Gastroesophageal sphincter (tissue), 4 donors: ENCODE data around the gene CHST11. TPM values are rescaled to one million over a fixed set of nuclear protein-coding genes. Genes with fewer than 3 reads are reported as not detected.

Experiments used
- ATAC-seq: fragments of 150-250 bp; one replicate; pipeline ENCODE4 v1.9.1; 2016; ENCODE audit warnings: mild to moderate bottlenecking, moderate library complexity
- H3K27ac ChIP-seq, 4 donors: fragments of 200-600 bp; sonication (generic) in 3 of 4; 1 replicate in 3 of 4; 2 replicates in 1 of 4; pipeline ENCODE4 v1.5.1; 2016 to 2019
- H3K27me3 ChIP-seq: fragments of 200-600 bp; sonication (generic); one replicate; pipeline ENCODE4 v1.5.1; 2019
- H3K36me3 ChIP-seq, 2 donors: fragments of 200-600 bp; sonication (generic); one replicate each; pipeline ENCODE4 v1.5.1; 2019; ENCODE audit warnings: control low read depth in 1 of 2
- H3K4me1 ChIP-seq, 3 donors: fragments of 200-600 bp; sonication (generic); 1 replicate in 2 of 3; 2 replicates in 1 of 3; pipeline ENCODE4 v1.5.1; 2016 to 2019; ENCODE audit warnings: control low read depth in 2 of 3
- H3K4me3 ChIP-seq, 2 donors: fragments of 200-600 bp; sonication (generic); one replicate each; pipeline ENCODE4 v1.5.1; 2019; ENCODE audit warnings: mild to moderate bottlenecking in 1 of 2, moderate library complexity in 1 of 2
- H3K9me3 ChIP-seq, 3 donors: fragments of 200-600 bp; sonication (generic); one replicate each; pipeline ENCODE4 v1.5.1; 2017 to 2019; ENCODE audit warnings: control low read depth in 2 of 3
- EP300 ChIP-seq: sonication (generic); formaldehyde crosslinking; IDR thresholded peaks from one replicate; pipeline ENCODE4 v1.6.1; 2017; ENCODE audit warnings: antibody characterized with exemption, mild to moderate bottlenecking
- POLR2A ChIP-seq, 2 donors: fragments of 450-650 bp; IDR thresholded peaks; one replicate each; pipeline ENCODE4 v1.6.1; 2017; ENCODE audit warnings: antibody characterized with exemption in 2 of 2, mild to moderate bottlenecking in 2 of 2, moderate library complexity in 1 of 2
- POLR2AphosphoS5 ChIP-seq: sonication (generic); formaldehyde crosslinking; IDR thresholded peaks from one replicate; pipeline ENCODE4 v1.6.1; 2017; ENCODE audit warnings: antibody characterized with exemption
- WGBS, 2 donors: methylation state at CpG; one replicate each; pipeline ENCODE4 v1.1.5; 2018; ENCODE audit warnings: low coverage in 1 of 2; 5-methylcytosine and 5-hydroxymethylcytosine counted together
- total RNA-seq, 4 donors: library from RNA; depleted of rRNA; stranded (reverse); fragments of >200 nt; gene quantifications; one replicate each; pipeline ENCODE4 v1.1.0, GENCODE V29; 2016
- TF ChIP-seq, protein P1 (sequence below), 4 experiments: fragments of 200-600 bp in 2 of 4; fragments of 450-650 bp in 2 of 4; sonication (generic) in 1 of 4; IDR thresholded peaks; one replicate each; pipeline ENCODE4 v1.5.1; 2017 to 2019; ENCODE audit warnings: antibody characterized with exemption in 4 of 4, mild to moderate bottlenecking in 2 of 4, moderate library complexity in 2 of 4

The CHST11 gene
- total RNA-seq, 4 donors from 2014 or later, result 4.3 to 15.6 (median 11.0) TPM

DNA sequence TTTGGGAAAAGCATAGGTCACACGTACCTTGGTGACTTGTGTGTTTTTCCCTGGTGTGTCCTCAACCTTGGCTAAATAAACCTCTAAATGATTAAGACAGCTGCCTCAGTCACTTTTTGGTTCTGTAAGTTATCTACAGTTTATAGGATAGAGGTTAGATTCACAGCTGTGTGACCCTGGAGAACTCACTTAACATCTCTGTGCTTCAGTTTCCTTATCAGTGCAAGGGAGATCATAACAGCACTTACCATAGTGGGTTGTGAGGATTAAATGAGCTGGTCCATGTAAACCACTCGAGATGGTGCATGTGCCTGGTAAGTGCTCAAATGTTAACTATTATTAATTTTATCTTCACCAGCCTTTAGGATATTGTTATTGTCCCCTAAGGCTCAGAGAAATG, 35.4 kb upstream of the CHST11 start:
- Histone ChIP-seq H3K9me3 (no peaks in the 10 kb centered on the region), H3K4me3 (no peak overlapping the region), H3K27ac (no peak overlapping the region), H3K4me1 (no peaks in the 10 kb centered on the region), H3K36me3 (no peaks in the 10 kb centered on the region), H3K27me3 (no peaks in the 10 kb centered on the region)
- TF ChIP-seq EP300 (no peak), POLR2A (IDR thresholded peaks at IDR 0.05) (no peak), POLR2AphosphoS5 (no peak)
- TF ChIP-seq, protein P1, sequence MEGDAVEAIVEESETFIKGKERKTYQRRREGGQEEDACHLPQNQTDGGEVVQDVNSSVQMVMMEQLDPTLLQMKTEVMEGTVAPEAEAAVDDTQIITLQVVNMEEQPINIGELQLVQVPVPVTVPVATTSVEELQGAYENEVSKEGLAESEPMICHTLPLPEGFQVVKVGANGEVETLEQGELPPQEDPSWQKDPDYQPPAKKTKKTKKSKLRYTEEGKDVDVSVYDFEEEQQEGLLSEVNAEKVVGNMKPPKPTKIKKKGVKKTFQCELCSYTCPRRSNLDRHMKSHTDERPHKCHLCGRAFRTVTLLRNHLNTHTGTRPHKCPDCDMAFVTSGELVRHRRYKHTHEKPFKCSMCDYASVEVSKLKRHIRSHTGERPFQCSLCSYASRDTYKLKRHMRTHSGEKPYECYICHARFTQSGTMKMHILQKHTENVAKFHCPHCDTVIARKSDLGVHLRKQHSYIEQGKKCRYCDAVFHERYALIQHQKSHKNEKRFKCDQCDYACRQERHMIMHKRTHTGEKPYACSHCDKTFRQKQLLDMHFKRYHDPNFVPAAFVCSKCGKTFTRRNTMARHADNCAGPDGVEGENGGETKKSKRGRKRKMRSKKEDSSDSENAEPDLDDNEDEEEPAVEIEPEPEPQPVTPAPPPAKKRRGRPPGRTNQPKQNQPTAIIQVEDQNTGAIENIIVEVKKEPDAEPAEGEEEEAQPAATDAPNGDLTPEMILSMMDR (IDR thresholded peaks at IDR 0.05), result no peak
- WGBS, 2 donors, result 76 to 80% methylated on average over 1 to 2 of the region's 2 CpGs
- no peak for ATAC-seq

GRCh38 chr12:104422441-104422840, 34.3 kb upstream of the CHST11 start:
- Histone ChIP-seq H3K4me1 (no peaks in the 10 kb centered on the region), H3K36me3 (no peaks in the 10 kb centered on the region), H3K9me3 (no peaks in the 10 kb centered on the region), H3K27ac (no peak overlapping the region), H3K27me3 (no peaks in the 10 kb centered on the region), H3K4me3 (no peak overlapping the region)
- 53 to 71% methylated on average over 1 of the region's 1 CpG for WGBS, 2 donors
- ATAC-seq, result no peak
- TF ChIP-seq POLR2A (IDR thresholded peaks at IDR 0.05) (no peak), POLR2AphosphoS5 (no peak), EP300 (no peak)
- TF ChIP-seq, protein P1 (IDR thresholded peaks at IDR 0.05), result no peak

DNA sequence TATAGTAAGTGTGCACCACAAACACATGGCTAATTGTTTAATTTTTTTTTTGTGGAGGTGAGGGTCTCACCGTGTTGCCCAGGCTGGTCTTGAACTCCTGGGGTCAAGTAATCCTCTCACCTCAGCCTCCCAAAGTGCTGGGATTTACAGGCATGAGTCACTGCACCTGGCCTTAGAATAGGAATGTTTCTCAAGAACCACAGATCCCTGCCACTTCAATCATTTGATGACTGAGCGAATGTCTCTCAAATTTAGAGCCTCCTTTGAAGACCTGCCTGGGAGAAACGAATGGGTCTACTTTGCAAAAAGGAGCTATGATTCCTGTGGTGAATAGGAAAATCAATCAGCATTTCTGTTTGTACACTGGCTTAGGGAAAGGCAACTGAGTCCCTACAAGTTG, 33.5 kb upstream of the CHST11 start:
- H3K4me1 ChIP-seq, result no peaks in the 10 kb centered on the region
- WGBS, 2 donors, result 76 to 90% methylated on average over 2 of the region's 3 CpGs
- H3K36me3 ChIP-seq, result no peaks in the 10 kb centered on the region
- no peaks in the 10 kb centered on the region for H3K9me3 ChIP-seq
- H3K4me3 ChIP-seq, result no peak overlapping the region
- no peak for TF ChIP-seq POLR2AphosphoS5
- TF ChIP-seq, protein P1 (IDR thresholded peaks at IDR 0.05), result no peak
- TF ChIP-seq POLR2A (IDR thresholded peaks at IDR 0.05), result no peak
- no peak for TF ChIP-seq EP300
- ATAC-seq, result no peak
- no peak overlapping the region for H3K27ac ChIP-seq
- no peaks in the 10 kb centered on the region for H3K27me3 ChIP-seq

DNA sequence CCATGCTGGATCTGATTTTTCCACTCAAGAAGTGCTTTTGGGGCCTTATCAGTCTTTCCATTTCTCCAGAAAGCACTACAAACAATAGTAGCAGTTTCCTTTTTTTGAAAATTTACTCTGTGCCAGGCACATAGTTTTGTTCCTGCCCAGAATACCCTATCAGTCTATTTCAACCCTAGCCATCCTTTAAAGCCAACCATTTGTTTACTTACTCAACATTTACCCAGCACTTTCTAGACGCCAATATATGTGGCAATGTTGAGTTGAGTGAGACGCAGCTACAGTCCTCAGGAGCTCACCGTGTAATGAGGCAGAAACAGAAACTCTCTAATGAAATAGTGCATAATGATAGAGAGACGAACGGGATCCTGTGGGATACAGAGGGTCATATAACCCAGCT, 32.9 kb upstream of the CHST11 start:
- no peak overlapping the region for H3K4me3 ChIP-seq
- WGBS, 2 donors, result 73 to 77% methylated on average over 4 of the region's 5 CpGs
- H3K27me3 ChIP-seq, result no peaks in the 10 kb centered on the region
- H3K27ac ChIP-seq, result no peak overlapping the region
- no peak for ATAC-seq
- no peaks in the 10 kb centered on the region for H3K4me1 ChIP-seq
- no peaks in the 10 kb centered on the region for H3K9me3 ChIP-seq
- TF ChIP-seq, protein P1 (IDR thresholded peaks at IDR 0.05), result no peak
- no peak for TF ChIP-seq POLR2A (IDR thresholded peaks at IDR 0.05)
- TF ChIP-seq POLR2AphosphoS5, result no peak
- TF ChIP-seq EP300, result no peak
- no peaks in the 10 kb centered on the region for H3K36me3 ChIP-seq

DNA sequence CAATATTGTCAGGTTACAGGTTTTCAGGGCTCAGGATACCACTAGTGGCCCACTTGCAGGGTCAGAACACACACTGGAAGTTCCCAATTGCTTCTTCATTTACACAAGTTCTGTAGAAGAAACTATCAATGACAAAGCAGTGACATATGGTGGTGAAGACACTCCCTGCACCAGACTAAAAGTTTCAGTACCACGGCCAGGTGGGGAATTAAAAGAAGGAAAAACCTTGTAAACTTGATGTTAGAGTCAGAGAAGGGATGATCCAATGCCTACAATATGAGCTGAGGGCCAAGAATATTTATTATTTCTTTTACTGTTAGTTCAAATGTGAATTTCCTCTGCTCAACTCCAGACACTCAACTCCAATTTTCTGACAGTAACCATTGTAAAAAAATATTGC, 31.8 kb upstream of the CHST11 start:
- Histone ChIP-seq H3K27me3 (no peaks in the 10 kb centered on the region), H3K4me3 (no peak overlapping the region), H3K4me1 (no peaks in the 10 kb centered on the region), H3K9me3 (no peaks in the 10 kb centered on the region), H3K36me3 (no peaks in the 10 kb centered on the region), H3K27ac (no peak overlapping the region)
- ATAC-seq, result no peak
- TF ChIP-seq POLR2A (IDR thresholded peaks at IDR 0.05), result no peak
- TF ChIP-seq EP300, result no peak
- TF ChIP-seq, protein P1 (IDR thresholded peaks at IDR 0.05), result no peak
- TF ChIP-seq POLR2AphosphoS5, result no peak
- 71 to 73% methylated on average over 1 of the region's 1 CpG for WGBS, 2 donors
